HG02798 (cell line): ENCODE measurements around the gene KCTD4.
"Not testable (repeated sequence)": the region's sequence is repeated elsewhere in the genome, so short reads cannot be mapped to it uniquely, and the experiment has no call there.

Experiments
- ATAC-seq: cut with Tn5 transposase; IDR thresholded peaks from one replicate; pipeline ENCODE4 v1.9.1; 2021; ENCODE audit warnings: mild to moderate bottlenecking; ENCODE audit not compliant: unreplicated experiment, poor library complexity

Gene KCTD4

DNA sequence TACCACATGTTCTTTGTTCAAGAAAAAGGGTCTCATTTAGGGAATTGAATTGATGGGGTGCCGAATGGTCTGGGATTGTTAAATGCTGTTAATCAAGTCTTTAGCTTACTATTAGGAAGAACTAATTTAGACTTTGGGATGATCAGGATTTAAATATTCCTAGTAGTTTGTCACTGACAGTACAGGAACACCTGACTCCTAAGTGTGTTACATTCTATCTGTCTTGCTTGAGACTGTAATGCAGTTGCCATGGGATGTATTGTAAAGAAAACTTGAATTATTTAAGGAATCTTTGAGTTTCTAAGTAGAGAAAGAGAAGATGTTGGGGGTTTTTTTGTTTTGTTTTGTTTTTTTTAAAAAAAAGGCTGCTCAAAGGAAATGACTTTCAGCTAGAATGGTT lies 17.8 kb upstream of the KCTD4 start:
- ATAC-seq: no peak

- ATAC-seq: no peak
These were observed 15.3 kb upstream of the KCTD4 start for GRCh38 chr13:45216193-45216592.

DNA sequence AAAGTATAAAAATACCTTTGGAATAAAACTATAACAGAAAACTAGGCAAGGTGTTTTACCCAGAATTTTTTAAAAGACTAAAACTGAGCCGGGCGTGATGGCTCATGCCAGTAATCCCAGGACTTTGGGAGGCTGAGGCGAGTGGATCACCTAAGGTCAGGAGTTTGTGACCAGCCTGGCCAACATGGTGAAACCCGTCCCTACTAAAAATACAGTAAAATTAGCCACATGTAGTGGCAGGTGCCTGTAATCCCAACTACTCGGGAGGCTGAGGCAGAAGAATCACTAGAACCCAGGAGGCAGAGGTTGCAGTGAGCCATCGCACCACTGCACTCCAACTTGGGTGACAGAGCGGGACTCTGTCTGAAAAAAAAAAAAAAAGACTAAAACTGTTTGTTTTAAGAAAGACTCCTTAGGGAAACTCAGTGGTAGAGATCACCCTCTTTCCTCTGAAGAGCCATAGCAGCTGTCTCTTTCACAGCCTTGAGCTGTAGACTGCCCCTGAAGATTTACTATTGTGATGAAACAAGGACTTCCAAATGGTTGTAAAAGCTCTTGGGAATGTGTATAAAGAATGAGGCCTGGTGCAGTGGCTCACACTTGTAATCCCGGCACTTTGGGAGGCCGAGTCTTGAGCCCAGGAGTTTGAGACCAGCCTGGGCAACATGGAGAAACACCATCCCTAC lies 14.7 kb upstream of the KCTD4 start:
- no peak for ATAC-seq

DNA sequence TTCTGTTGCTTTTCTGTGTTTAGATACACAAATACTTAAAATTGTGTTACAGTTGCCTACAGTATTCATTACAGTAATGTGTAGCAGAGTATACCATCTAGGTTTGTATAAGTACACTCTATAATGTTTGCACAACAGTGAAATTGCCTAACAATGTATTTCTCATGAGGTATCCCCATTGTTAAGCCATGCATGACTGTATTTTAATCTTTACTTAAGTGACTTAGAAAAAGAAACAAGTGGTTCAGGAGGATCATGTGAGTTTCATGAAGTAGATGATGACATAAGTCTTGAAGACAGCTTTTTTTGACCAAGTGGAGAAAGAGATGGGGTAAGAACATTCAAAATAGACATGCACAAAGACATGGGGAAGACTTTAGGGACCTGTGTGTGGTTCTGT lies 8.4 kb upstream of the KCTD4 start:
- no peak for ATAC-seq

DNA sequence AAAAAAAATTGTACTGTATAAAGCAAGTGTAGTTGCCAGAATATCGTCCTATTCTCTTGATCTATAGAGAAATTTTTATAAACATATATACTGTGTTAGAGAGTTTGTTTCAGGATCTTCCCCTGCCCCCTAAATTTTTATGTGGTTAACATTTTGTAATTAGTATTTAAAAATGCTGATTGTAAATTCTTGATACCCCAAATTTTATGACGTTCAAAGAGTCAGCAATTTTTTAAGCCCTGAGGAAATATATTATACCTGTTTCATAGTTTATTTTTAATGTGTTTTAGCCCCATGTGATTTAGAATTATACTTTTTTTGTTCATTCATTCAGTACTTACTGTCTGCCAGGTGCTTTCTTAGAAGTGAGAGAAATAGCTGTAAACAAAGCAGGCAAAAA lies 7.3 kb upstream of the KCTD4 start:
- ATAC-seq: no peak

DNA sequence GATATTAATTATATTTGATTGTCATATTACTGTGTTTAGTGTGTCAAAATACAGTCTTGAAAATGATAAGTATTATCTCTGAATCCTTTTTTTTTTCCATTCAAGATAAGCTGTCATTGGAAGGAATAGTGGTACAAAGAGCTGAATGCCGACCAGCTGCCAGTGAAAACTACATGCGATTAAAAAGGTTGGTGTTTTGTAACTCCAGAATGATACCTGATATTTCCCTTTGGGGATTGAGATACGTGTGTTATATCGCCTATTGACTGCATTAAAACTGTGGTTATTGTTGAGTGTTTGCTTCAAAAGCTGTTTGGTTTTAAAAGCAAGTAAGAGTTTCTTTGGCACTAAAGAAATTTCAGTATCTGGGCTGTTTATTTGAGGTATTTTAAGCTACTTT lies 6.5 kb upstream of the KCTD4 start:
- no peak for ATAC-seq

- ATAC-seq: peak; percentile 53
These were observed 5.5 kb upstream of the KCTD4 start for GRCh38 chr13:45206340-45206739.

GRCh38 chr13:45205124-45205523 lies 4.3 kb upstream of the KCTD4 start:
- no peak for ATAC-seq

- no peak for ATAC-seq
These were observed 1.1 kb downstream of the KCTD4 start for GRCh38 chr13:45199711-45200110.

GRCh38 chr13:45198924-45199323 lies 1.9 kb downstream of the KCTD4 start:
- no peak for ATAC-seq

DNA sequence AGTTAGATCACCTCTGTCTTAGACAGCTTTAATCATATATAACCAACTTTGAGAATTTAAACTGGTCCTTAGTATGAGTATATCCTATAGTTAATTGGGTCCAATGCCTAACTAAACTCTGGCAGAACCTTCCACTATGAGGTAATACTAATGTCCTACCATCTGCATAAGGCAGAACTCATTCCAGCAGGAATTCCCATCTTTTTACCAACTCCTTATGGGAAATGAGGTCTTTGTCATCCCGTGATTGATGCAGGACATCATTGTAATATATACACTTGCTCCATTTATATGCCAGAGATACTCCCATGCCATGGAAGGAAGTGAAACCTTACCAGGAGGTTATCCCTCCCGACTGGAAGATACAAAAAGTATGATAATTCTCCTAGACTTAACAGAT lies 2.8 kb downstream of the KCTD4 start:
- ATAC-seq: no peak

GRCh38 chr13:45196622-45197021 lies 4.2 kb downstream of the KCTD4 start:
- no peak for ATAC-seq

DNA sequence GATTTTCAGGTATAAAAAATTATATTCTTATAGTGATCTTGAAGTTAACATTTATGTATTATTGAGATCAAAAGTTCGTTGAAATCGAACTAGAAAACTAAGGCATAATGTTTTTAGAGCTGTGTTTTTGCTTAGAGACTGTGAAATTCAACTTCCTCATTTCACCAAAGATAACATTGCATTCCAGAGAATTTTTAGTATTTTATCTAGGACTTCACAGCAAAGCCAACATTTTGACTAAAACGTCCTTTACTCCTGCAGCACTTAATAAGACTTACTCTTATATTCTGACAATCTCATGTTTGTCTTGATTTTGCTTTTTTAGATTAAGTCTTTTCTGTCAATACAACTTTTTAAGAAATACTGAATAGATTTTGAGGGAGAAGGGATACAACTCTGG lies 4.7 kb downstream of the KCTD4 start:
- ATAC-seq: no peak

GRCh38 chr13:45195421-45195820 lies 5.4 kb downstream of the KCTD4 start:
- no peak for ATAC-seq

DNA sequence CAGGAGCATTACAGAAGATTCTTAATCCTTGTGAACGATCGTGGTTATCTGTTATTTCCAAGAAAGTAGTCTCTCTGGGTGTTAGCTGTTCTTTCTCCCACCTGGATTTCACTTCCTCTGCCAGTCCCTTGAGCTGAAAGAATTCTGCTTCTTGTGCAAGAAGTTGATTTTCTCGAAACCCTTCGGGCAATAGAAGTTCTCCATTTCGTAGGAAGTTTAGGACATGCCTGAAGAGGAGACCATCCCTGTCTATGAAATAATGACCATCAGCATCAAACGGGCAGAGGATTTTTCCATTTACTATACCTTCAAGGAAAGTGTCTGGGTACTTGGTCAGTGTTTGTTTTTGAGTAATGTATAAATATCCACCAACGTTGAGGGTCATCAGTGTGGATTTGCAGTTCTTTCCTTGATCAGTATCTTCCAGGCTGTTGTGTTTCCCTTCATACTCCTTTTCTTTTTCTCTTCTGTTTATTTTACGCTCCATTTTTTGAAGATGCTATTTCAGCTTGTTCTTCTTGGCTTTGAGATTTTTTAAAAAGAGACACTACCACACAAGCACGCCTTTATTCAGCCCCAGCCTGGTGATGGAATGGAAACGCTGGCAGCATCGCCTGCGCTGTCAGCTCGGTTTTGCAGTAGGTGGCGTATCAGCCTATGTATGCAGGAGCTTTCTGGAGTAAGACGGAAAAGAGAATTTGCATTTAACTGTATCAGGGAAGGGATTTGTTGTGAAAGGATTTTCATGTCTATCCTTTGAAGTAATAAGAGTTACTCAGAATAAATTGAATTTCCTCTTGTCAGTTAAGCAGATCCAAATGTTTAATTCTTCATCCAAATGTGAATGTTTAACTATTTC lies 6.5 kb downstream of the KCTD4 start:
- ATAC-seq: no peak

- no peak for ATAC-seq
These were observed 9.0 kb downstream of the KCTD4 start for GRCh38 chr13:45191874-45192273.

DNA sequence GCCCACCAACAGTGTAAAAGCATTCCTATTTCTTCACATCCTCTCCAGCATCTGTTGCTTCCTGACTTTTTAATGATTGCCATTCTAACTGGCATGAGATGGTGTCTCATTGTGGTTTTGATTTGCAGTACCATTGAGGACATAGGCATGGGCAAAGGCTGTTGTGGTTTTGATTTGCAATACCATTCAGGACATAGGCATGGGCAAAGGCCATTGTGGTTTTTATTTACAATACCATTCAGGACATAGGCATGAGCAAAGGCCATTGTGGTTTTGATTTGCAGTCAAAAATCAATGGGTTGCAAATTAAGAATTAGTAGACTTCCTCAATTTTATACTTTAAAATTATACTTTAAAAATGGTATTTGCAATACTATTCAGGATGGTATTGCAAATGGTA lies 11.3 kb downstream of the KCTD4 start:
- ATAC-seq: not testable (repeated sequence)

DNA sequence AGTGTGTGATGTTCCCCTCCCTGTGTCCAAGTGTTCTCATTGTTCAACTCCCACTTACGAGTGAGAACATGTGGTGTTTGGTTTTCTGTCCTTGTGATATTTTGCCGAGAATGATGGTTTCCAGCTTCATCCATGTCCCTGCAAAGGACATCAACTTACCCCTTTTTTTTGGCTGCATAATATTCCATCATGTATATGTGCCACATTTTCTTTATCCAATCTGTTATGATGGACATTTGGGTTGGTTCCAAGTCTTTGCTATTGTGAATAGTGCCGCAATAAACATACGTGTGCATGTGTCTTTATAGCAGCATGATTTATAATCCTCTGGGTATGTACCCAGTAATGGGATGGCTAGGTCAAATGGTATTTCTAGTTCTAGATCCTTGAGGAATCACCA lies 11.8 kb downstream of the KCTD4 start:
- ATAC-seq: not testable (repeated sequence)

- no peak for ATAC-seq
These were observed 15.6 kb downstream of the KCTD4 start for GRCh38 chr13:45185286-45185685.

- ATAC-seq: no peak
These were observed 16.2 kb downstream of the KCTD4 start for GRCh38 chr13:45184693-45185092.

- no peak for ATAC-seq
These were observed 19.9 kb downstream of the KCTD4 start for GRCh38 chr13:45180713-45181601.
